Hematopoietic multipotent progenitor cell treated with erythropoietin and hydrocortisone succinate and interleukin-3 and kit ligand, for 17 days (in vitro differentiated cells): ENCODE measurements around the gene FAM13C.

Experiments
- DNase-seq: peaks from one replicate; pipeline ENCODE4 v3.0.0-alpha.2; 2015; ENCODE audit warnings: low spot score

The FAM13C gene

GRCh38 chr10:59315465-59315864, 46.9 kb downstream of the FAM13C start:
- no peak for DNase-seq

- no peak for DNase-seq
These were observed 48.1 kb downstream of the FAM13C start for GRCh38 chr10:59314268-59314667.

- no peak for DNase-seq
These were observed 50.1 kb downstream of the FAM13C start for GRCh38 chr10:59312247-59312646.

- no peak for DNase-seq
These were observed 51.3 kb downstream of the FAM13C start for GRCh38 chr10:59311025-59311424.

GRCh38 chr10:59310324-59310914, 51.9 kb downstream of the FAM13C start:
- no peak for DNase-seq

- DNase-seq: no peak
These were observed 57.7 kb downstream of the FAM13C start for GRCh38 chr10:59304521-59305097.

- no peak for DNase-seq
These were observed 59.3 kb downstream of the FAM13C start for GRCh38 chr10:59303018-59303417.

GRCh38 chr10:59302381-59302780, 60.0 kb downstream of the FAM13C start:
- no peak for DNase-seq

GRCh38 chr10:59301067-59301754, 61.1 kb downstream of the FAM13C start:
- no peak for DNase-seq

- no peak for DNase-seq
These were observed 62.0 kb downstream of the FAM13C start for GRCh38 chr10:59300386-59300785.

GRCh38 chr10:59299933-59300332, 62.4 kb downstream of the FAM13C start:
- no peak for DNase-seq

GRCh38 chr10:59290448-59290847, 71.9 kb downstream of the FAM13C start:
- no peak for DNase-seq

GRCh38 chr10:59289853-59290252, 72.5 kb downstream of the FAM13C start:
- DNase-seq: no peak

- DNase-seq: no peak
These were observed 74.6 kb downstream of the FAM13C start for GRCh38 chr10:59287587-59288255.

- DNase-seq: no peak
These were observed 76.5 kb downstream of the FAM13C start for GRCh38 chr10:59285848-59286247.

- no peak for DNase-seq
These were observed 77.3 kb downstream of the FAM13C start for GRCh38 chr10:59285073-59285472.

- DNase-seq: no peak
These were observed 78.0 kb downstream of the FAM13C start for GRCh38 chr10:59284118-59284975.

GRCh38 chr10:59283456-59284091, 78.8 kb downstream of the FAM13C start:
- no peak for DNase-seq

GRCh38 chr10:59281861-59282260, 80.5 kb downstream of the FAM13C start:
- DNase-seq: no peak

- DNase-seq: no peak
These were observed 82.3 kb downstream of the FAM13C start for GRCh38 chr10:59279991-59280505.

GRCh38 chr10:59279476-59279875, 82.9 kb downstream of the FAM13C start:
- no peak for DNase-seq
